ENCODE measurements around the gene PDSS2. TPM values are rescaled to one million over a fixed set of nuclear protein-coding genes. Genes with fewer than 3 reads are reported as not detected.

Gene PDSS2
- polyA plus RNA-seq, 1 donor (not counting 4 experiments of a cell fraction or from before 2014, with no cell fraction given), result 12.5 TPM

DNA sequence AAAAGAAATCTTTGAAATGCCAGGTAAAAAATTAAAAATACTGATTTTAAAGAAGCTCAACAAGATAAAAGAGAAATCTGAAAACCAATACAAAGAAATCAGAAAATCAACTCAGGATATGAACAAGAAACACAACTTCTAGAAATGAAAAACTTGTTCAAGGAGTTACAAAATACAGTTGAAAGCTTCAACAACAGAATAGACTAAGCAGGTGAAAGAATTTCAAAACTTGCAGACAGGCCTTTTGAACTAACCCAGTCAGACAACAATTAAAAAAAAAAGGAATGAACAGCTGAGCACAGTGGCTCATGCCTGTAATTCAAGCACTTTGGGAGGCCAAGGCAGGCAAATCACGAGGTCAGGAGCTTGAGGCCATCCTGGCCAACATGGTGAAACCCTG lies 57.8 kb downstream of the PDSS2 start:
- dilution Hi-C loops (cut with MboI; ENCODE audit: extremely low pct_ligation_motif_present, low sequenced_read_pairs), result no loop called here
- Histone ChIP-seq H3K27me3 (ENCODE audit: control insufficient read depth, extremely low read depth, insufficient read depth, low read length) (no peaks in the 10 kb centered on the region), H2AFZ (ENCODE audit: control insufficient read depth, low read length) (no peak overlapping the region), H3K4me2 (ENCODE audit: control insufficient read depth, extremely low read depth, insufficient read depth, low read depth, low read length) (no peak overlapping the region), H3K9me1 (ENCODE audit: control insufficient read depth, extremely low read depth, insufficient read depth, low read length) (no peaks in the 10 kb centered on the region), H3K36me3 (ENCODE audit: control insufficient read depth in 2 of 2, extremely low read depth in 1 of 2, insufficient read depth in 2 of 2, low read length in 2 of 2) (no peaks in the 10 kb centered on the region), H4K20me1 (ENCODE audit: control insufficient read depth, extremely low read depth, insufficient read depth, low read length) (no peaks in the 10 kb centered on the region), H3K79me2 (ENCODE audit: control insufficient read depth, insufficient read depth, low read length) (no peaks in the 10 kb centered on the region), H3K27ac (ENCODE audit: control insufficient read depth, insufficient read depth, low read length) (no peak overlapping the region), H3K9me3 (ENCODE audit: control insufficient read depth, low read depth, low read length) (no peaks in the 10 kb centered on the region), H3K4me1 (ENCODE audit: control insufficient read depth, extremely low read depth, insufficient read depth, low read length) (no peaks in the 10 kb centered on the region), H3K9ac (ENCODE audit: control insufficient read depth, extremely low read depth, insufficient read depth, low read length) (no peak overlapping the region), H3K4me3 (ENCODE audit: control insufficient read depth in 2 of 3, extremely low read depth in 1 of 3, insufficient read depth in 2 of 3, low read depth in 1 of 3, low read length in 3 of 3) (no peak overlapping the region)
- no peak for DNase-seq (ENCODE audit: low read depth, low spot score)
- TF ChIP-seq CTCF (optimal IDR thresholded peaks at IDR 0.05 in 1 of 3, IDR thresholded peaks at IDR 0.05 in 1 of 3, conservative IDR thresholded peaks at IDR 0.05 in 1 of 3; ENCODE audit: extremely low read depth in 1 of 3, insufficient read depth in 2 of 3, low read length in 3 of 3) (no peak), EZH2 (IDR thresholded peaks at IDR 0.05; ENCODE audit: low read length) (no peak)
- FAIRE-seq, result no peak

- Histone ChIP-seq H4K20me1 (ENCODE audit: control insufficient read depth, extremely low read depth, insufficient read depth, low read length) (no peaks in the 10 kb centered on the region), H3K4me3 (ENCODE audit: control insufficient read depth in 2 of 3, extremely low read depth in 1 of 3, insufficient read depth in 2 of 3, low read depth in 1 of 3, low read length in 3 of 3) (no peak overlapping the region), H3K4me2 (ENCODE audit: control insufficient read depth, extremely low read depth, insufficient read depth, low read depth, low read length) (no peak overlapping the region), H3K4me1 (ENCODE audit: control insufficient read depth, extremely low read depth, insufficient read depth, low read length) (no peaks in the 10 kb centered on the region), H3K9me3 (ENCODE audit: control insufficient read depth, low read depth, low read length) (no peaks in the 10 kb centered on the region), H3K27me3 (ENCODE audit: control insufficient read depth, extremely low read depth, insufficient read depth, low read length) (no peaks in the 10 kb centered on the region), H3K36me3 (ENCODE audit: control insufficient read depth in 2 of 2, extremely low read depth in 1 of 2, insufficient read depth in 2 of 2, low read length in 2 of 2) (no peaks in the 10 kb centered on the region), H3K79me2 (ENCODE audit: control insufficient read depth, insufficient read depth, low read length) (no peaks in the 10 kb centered on the region), H3K9me1 (ENCODE audit: control insufficient read depth, extremely low read depth, insufficient read depth, low read length) (no peaks in the 10 kb centered on the region), H3K27ac (ENCODE audit: control insufficient read depth, insufficient read depth, low read length) (no peak overlapping the region), H3K9ac (ENCODE audit: control insufficient read depth, extremely low read depth, insufficient read depth, low read length) (no peak overlapping the region), H2AFZ (ENCODE audit: control insufficient read depth, low read length) (no peak overlapping the region)
- FAIRE-seq (no peak), DNase-seq (ENCODE audit: low read depth, low spot score) (no peak)
- no peak for TF ChIP-seq EZH2 (IDR thresholded peaks at IDR 0.05; ENCODE audit: low read length)
- no peak for TF ChIP-seq CTCF (optimal IDR thresholded peaks at IDR 0.05 in 1 of 3, IDR thresholded peaks at IDR 0.05 in 1 of 3, conservative IDR thresholded peaks at IDR 0.05 in 1 of 3; ENCODE audit: extremely low read depth in 1 of 3, insufficient read depth in 2 of 3, low read length in 3 of 3)
- dilution Hi-C loops (cut with MboI; ENCODE audit: extremely low pct_ligation_motif_present, low sequenced_read_pairs), result no loop called here
Observed at GRCh38 chr6:107400616-107401147, 58.7 kb downstream of the PDSS2 start.

Measured in keratinocyte (primary cell).